ENCODE results near the gene MSI2. TPM values are rescaled to one million over a fixed set of nuclear protein-coding genes. Genes with fewer than 3 reads are reported as not detected.

MSI2 gene
- total and polyA plus RNA-seq, 2 experiments from 2014 or later: 18.9 to 41.8 TPM

DNA sequence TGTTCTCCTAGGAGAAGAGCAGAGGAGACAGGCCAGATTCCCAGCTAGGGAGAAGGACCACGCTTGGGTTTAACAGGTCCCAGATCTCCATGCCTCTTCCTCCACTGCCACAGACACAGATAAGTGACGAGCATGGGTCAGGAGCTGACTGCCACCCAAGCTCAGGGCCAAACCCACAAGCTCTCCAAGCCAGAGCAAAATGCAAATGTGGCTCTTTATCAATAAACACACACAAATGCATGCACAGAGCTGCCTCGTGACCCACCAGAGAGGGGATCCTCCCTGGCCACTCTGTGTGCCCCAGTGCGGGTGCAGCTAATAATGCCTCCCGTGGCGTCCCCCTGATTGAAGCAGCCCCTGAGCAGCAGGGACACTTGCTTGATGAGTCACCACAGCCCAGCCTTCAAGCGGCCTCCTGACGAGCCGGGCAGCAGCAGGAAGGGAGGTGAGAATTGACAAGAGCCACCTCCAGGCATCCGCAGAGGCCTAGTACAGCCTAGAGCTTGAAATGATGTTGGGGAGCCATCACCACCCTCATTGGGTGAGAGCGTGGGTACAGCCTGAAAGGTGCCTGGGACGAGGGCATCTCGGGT, 344.9 kb downstream of the MSI2 start (continued):
- TF ChIP-seq, protein P1, sequence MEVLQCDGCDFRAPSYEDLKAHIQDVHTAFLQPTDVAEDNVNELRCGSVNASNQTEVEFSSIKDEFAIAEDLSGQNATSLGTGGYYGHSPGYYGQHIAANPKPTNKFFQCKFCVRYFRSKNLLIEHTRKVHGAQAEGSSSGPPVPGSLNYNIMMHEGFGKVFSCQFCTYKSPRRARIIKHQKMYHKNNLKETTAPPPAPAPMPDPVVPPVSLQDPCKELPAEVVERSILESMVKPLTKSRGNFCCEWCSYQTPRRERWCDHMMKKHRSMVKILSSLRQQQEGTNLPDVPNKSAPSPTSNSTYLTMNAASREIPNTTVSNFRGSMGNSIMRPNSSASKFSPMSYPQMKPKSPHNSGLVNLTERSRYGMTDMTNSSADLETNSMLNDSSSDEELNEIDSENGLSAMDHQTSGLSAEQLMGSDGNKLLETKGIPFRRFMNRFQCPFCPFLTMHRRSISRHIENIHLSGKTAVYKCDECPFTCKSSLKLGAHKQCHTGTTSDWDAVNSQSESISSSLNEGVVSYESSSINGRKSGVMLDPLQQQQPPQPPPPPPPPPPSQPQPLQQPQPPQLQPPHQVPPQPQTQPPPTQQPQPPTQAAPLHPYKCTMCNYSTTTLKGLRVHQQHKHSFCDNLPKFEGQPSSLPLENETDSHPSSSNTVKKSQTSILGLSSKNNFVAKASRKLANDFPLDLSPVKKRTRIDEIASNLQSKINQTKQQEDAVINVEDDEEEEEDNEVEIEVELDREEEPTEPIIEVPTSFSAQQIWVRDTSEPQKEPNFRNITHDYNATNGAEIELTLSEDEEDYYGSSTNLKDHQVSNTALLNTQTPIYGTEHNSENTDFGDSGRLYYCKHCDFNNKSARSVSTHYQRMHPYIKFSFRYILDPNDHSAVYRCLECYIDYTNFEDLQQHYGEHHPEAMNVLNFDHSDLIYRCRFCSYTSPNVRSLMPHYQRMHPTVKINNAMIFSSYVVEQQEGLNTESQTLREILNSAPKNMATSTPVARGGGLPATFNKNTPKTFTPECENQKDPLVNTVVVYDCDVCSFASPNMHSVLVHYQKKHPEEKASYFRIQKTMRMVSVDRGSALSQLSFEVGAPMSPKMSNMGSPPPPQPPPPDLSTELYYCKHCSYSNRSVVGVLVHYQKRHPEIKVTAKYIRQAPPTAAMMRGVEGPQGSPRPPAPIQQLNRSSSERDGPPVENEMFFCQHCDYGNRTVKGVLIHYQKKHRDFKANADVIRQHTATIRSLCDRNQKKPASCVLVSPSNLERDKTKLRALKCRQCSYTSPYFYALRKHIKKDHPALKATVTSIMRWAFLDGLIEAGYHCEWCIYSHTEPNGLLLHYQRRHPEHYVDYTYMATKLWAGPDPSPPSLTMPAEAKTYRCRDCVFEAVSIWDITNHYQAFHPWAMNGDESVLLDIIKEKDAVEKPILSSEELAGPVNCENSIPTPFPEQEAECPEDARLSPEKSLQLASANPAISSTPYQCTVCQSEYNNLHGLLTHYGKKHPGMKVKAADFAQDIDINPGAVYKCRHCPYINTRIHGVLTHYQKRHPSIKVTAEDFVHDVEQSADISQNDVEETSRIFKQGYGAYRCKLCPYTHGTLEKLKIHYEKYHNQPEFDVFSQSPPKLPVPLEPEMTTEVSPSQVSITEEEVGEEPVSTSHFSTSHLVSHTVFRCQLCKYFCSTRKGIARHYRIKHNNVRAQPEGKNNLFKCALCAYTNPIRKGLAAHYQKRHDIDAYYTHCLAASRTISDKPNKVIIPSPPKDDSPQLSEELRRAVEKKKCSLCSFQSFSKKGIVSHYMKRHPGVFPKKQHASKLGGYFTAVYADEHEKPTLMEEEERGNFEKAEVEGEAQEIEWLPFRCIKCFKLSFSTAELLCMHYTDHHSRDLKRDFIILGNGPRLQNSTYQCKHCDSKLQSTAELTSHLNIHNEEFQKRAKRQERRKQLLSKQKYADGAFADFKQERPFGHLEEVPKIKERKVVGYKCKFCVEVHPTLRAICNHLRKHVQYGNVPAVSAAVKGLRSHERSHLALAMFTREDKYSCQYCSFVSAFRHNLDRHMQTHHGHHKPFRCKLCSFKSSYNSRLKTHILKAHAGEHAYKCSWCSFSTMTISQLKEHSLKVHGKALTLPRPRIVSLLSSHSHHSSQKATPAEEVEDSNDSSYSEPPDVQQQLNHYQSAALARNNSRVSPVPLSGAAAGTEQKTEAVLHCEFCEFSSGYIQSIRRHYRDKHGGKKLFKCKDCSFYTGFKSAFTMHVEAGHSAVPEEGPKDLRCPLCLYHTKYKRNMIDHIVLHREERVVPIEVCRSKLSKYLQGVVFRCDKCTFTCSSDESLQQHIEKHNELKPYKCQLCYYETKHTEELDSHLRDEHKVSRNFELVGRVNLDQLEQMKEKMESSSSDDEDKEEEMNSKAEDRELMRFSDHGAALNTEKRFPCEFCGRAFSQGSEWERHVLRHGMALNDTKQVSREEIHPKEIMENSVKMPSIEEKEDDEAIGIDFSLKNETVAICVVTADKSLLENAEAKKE (CRISPR knock-in tag; IDR thresholded peaks at IDR 0.05): no peak
- TF ChIP-seq JUNB (IDR thresholded peaks at IDR 0.05; ENCODE audit: unreplicated experiment) (no peak), POLR2AphosphoS5 (IDR thresholded peaks at IDR 0.05; ENCODE audit: low read depth) (no peak), STAT1 (IDR thresholded peaks at IDR 0.05; ENCODE audit: unreplicated experiment) (no peak)
- TF ChIP-seq, protein P2, sequence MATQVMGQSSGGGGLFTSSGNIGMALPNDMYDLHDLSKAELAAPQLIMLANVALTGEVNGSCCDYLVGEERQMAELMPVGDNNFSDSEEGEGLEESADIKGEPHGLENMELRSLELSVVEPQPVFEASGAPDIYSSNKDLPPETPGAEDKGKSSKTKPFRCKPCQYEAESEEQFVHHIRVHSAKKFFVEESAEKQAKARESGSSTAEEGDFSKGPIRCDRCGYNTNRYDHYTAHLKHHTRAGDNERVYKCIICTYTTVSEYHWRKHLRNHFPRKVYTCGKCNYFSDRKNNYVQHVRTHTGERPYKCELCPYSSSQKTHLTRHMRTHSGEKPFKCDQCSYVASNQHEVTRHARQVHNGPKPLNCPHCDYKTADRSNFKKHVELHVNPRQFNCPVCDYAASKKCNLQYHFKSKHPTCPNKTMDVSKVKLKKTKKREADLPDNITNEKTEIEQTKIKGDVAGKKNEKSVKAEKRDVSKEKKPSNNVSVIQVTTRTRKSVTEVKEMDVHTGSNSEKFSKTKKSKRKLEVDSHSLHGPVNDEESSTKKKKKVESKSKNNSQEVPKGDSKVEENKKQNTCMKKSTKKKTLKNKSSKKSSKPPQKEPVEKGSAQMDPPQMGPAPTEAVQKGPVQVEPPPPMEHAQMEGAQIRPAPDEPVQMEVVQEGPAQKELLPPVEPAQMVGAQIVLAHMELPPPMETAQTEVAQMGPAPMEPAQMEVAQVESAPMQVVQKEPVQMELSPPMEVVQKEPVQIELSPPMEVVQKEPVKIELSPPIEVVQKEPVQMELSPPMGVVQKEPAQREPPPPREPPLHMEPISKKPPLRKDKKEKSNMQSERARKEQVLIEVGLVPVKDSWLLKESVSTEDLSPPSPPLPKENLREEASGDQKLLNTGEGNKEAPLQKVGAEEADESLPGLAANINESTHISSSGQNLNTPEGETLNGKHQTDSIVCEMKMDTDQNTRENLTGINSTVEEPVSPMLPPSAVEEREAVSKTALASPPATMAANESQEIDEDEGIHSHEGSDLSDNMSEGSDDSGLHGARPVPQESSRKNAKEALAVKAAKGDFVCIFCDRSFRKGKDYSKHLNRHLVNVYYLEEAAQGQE (IDR thresholded peaks at IDR 0.05; ENCODE audit: unreplicated experiment): no peak

DNA sequence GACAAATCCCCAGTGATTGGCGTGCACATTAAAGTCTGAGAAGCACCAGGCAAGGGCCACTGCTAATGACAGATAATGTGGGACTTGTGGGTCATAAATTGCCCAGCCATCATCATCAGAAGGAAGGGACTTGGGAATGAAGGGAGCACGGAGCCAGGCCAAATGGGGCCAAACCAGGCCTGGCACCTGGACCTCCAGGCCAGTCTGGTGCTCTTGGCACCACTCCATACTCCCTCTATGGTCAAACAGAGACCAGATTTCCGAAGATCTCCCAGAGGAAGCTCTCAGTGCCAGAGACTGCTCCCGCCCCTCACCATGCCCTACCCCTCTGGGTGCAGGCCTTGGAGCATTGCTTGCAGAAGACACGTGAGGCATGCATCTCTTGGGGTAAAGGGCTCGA, 346.6 kb downstream of the MSI2 start:
- H3K4me1 Mint-ChIP-seq: peaks cover 29% of the 10 kb centered on the region
- no peak for ATAC-seq
- TF ChIP-seq EZH2 (IDR thresholded peaks at IDR 0.05; ENCODE audit: low read depth, unreplicated experiment): no peak
- no peak for TF ChIP-seq ZNF114 (CRISPR knock-in tag; IDR thresholded peaks at IDR 0.05)
- no peak for TF ChIP-seq NANOG (IDR thresholded peaks at IDR 0.05; ENCODE audit: borderline replicate concordance)
- TF ChIP-seq STAT1 (IDR thresholded peaks at IDR 0.05; ENCODE audit: unreplicated experiment): no peak
- TF ChIP-seq ZNF331 (CRISPR knock-in tag; IDR thresholded peaks at IDR 0.05; ENCODE audit: low read depth): no peak
- TF ChIP-seq EZH2phosphoT487 (IDR thresholded peaks at IDR 0.05; ENCODE audit: unreplicated experiment): no peak
- TF ChIP-seq CREB1 (CRISPR knock-in tag; IDR thresholded peaks at IDR 0.05; ENCODE audit: low read depth): no peak
- TF ChIP-seq JUNB (IDR thresholded peaks at IDR 0.05; ENCODE audit: unreplicated experiment): no peak
- TF ChIP-seq POLR2AphosphoS5 (IDR thresholded peaks at IDR 0.05; ENCODE audit: low read depth): no peak
- TF ChIP-seq, protein P3, sequence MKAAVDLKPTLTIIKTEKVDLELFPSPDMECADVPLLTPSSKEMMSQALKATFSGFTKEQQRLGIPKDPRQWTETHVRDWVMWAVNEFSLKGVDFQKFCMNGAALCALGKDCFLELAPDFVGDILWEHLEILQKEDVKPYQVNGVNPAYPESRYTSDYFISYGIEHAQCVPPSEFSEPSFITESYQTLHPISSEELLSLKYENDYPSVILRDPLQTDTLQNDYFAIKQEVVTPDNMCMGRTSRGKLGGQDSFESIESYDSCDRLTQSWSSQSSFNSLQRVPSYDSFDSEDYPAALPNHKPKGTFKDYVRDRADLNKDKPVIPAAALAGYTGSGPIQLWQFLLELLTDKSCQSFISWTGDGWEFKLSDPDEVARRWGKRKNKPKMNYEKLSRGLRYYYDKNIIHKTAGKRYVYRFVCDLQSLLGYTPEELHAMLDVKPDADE (IDR thresholded peaks at IDR 0.05): no peak

More for the DNA sequence above, 346.6 kb downstream of the MSI2 start:
- Histone ChIP-seq H3K9me2 (ENCODE audit: insufficient read depth) (no peaks in the 10 kb centered on the region), H3K36me3 (ENCODE audit: insufficient read depth) (no peaks in the 10 kb centered on the region; the same call in 1 of the 2 replicates), H3K4me3 (no peak overlapping the region), H3F3A (replicated peaks; ENCODE audit: low read depth) (no peaks in the 10 kb centered on the region), H3K4me1 (ENCODE audit: insufficient read depth) (peaks cover 3% of the 10 kb centered on the region; the same call in 1 of the 2 replicates), H2AFZ (no peak overlapping the region), H3K4me2 (no peak overlapping the region), H3K27ac (ENCODE audit: low read depth) (no peak overlapping the region), H3K27me3 (ENCODE audit: insufficient read depth) (no peaks in the 10 kb centered on the region), H3K79me2 (replicated peaks; ENCODE audit: insufficient read depth) (no peaks in the 10 kb centered on the region), H4K20me1 (replicated peaks; ENCODE audit: insufficient read depth) (no peaks in the 10 kb centered on the region; the same call in 1 of the 2 replicates)
- Mint-ChIP-seq H3K27ac (no peak overlapping the region; the same call in 1 of the 2 replicates), H3K4me3 (no peak overlapping the region), H3K36me3 (ENCODE audit: low read depth) (no peaks in the 10 kb centered on the region), H3K27me3 (ENCODE audit: insufficient read depth, low read depth, poor library complexity) (peaks cover 7% of the 10 kb centered on the region), H3K9me3 (no peaks in the 10 kb centered on the region)
- DNase-seq (ENCODE audit: low spot score): no peak

Data from GM23338 (cell line).